ENCODE results near the gene AGBL5. TPM values are rescaled to one million over a fixed set of nuclear protein-coding genes. Genes with fewer than 3 reads are reported as not detected.

The AGBL5 gene
- total and polyA plus RNA-seq, 2 of the 13 experiments (the other 11 are each of a cell fraction or from before 2014, with no cell fraction given): 55.9 to 73.3 TPM

DNA sequence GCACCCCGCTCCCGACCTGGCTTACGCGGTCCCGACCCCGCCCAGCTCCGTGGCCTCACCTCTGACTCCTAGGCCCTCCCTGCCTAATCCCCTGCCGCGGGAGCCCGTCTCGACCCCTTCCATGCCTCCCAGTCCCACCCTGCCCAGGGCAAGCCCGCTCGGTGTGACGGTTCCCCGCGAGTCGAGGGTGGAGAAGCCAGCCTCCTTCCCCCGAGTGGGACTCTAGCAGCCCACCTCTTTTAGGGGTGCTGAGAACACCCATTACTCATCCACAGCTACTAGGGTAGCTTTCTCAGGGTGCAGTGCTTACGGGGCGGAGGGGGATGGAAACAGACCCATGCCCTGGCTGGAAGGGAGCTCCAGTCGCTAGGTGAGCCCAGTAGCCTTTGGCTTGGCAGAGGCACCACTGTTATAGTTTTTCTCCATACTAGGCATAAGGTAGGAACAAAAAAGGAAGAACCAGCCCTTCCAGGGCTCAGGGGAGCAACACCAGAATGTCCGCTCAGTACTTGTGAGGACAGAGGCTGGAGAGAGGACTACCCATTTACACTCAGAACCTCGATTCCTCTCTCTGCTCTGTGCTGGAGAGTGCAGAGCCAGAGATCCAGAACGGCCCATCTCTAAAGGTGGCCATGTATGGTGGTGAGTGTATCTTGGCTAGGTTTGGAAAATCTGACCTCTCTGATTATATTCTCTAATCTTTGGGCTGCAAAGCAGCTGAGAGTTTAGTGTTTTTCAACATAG lies 606 bp downstream of the AGBL5 start:
- no peak overlapping the region for H2AFZ ChIP-seq (ENCODE audit: low read length)
- TF ChIP-seq ZFP36L1 (CRISPR knock-in tag; IDR thresholded peaks at IDR 0.05) (no peak; the same call in 1 of the 2 replicates), REXO4 (CRISPR knock-in tag; IDR thresholded peaks at IDR 0.05; ENCODE audit: borderline replicate concordance) (0 out of 2 replicates have a peak, but pooled peaks have one; percentile 54), E2F1 (CRISPR knock-in tag; IDR thresholded peaks at IDR 0.05) (no peak), ZNF614 (CRISPR knock-in tag; IDR thresholded peaks at IDR 0.05; ENCODE audit: borderline replicate concordance) (no peak; the same call in 1 of the 2 replicates), ZNF354B (CRISPR knock-in tag; IDR thresholded peaks at IDR 0.05) (0 out of 2 replicates have a peak, but pooled peaks have one; percentile 2), ZNF235 (CRISPR knock-in tag; IDR thresholded peaks at IDR 0.05; ENCODE audit: borderline replicate concordance) (0 out of 2 replicates have a peak, but pooled peaks have one; percentile 14), RAD21 (CRISPR knock-in tag; IDR thresholded peaks at IDR 0.05) (0 out of 2 replicates have a peak, but pooled peaks have one; percentile 7), ADNP (CRISPR knock-in tag; IDR thresholded peaks at IDR 0.05) (no peak), KDM5A (IDR thresholded peaks at IDR 0.05; ENCODE audit: borderline replicate concordance, low read length) (peak; percentile 88), MED1 (CRISPR knock-in tag; IDR thresholded peaks at IDR 0.05) (no peak), ZNF816 (CRISPR knock-in tag; IDR thresholded peaks at IDR 0.05; ENCODE audit: borderline replicate concordance) (peak; percentile 3; the same call in 1 of the 2 replicates), ZNF605 (CRISPR knock-in tag; IDR thresholded peaks at IDR 0.05) (peak; percentile 3; the same call in 1 of the 2 replicates), ZNF850 (CRISPR knock-in tag; conservative IDR thresholded peaks at IDR 0.05) (0 out of 2 replicates have a peak, but pooled peaks have one; percentile 69), CHD2 (IDR thresholded peaks at IDR 0.05; ENCODE audit: low read depth, low read length) (peak; percentile 32; the same call in 1 of the 2 replicates), ZBTB7A (CRISPR knock-in tag; IDR thresholded peaks at IDR 0.05) (peak; percentile 60; the same call in 1 of the 2 replicates), ZNF253 (CRISPR knock-in tag; IDR thresholded peaks at IDR 0.05; ENCODE audit: borderline replicate concordance) (0 out of 2 replicates have a peak, but pooled peaks have one; percentile 47), TEAD3 (CRISPR knock-in tag; optimal IDR thresholded peaks at IDR 0.05; ENCODE audit: borderline replicate concordance) (no peak), AGO1 (IDR thresholded peaks at IDR 0.05; ENCODE audit: low read depth, low read length, poor library complexity, severe bottlenecking) (peak; percentile 11), CENPT (CRISPR knock-in tag; IDR thresholded peaks at IDR 0.05; ENCODE audit: low read depth) (0 out of 2 replicates have a peak, but pooled peaks have one; percentile 63), DRAP1 (CRISPR knock-in tag; IDR thresholded peaks at IDR 0.05) (0 out of 2 replicates have a peak, but pooled peaks have one; percentile 13), KDM5B (CRISPR knock-in tag; IDR thresholded peaks at IDR 0.05; ENCODE audit: borderline replicate concordance) (0 out of 2 replicates have a peak, but pooled peaks have one; percentile 5)

More for the DNA sequence above, 606 bp downstream of the AGBL5 start:
- Histone ChIP-seq H3K4me2 (ENCODE audit: low read depth, low read length) (peak overlapping the region; percentile 81), H3K9me3 (ENCODE audit: low read length) (no peaks in the 10 kb centered on the region), H3K9ac (ENCODE audit: insufficient read depth, low read depth, low read length) (peak overlapping the region; percentile 77), H3K4me3 (replicated peaks in 1 of 3; ENCODE audit: insufficient read depth in 1 of 3, low read depth in 2 of 3, low read length in 3 of 3) (peak overlapping the region; percentile 86 to 97 (median 91)), H3K36me3 (replicated peaks in 1 of 2; ENCODE audit: control insufficient read depth in 1 of 2, insufficient read depth in 2 of 2, low read length in 2 of 2) (peaks cover 9 to 42% of the 10 kb centered on the region in 2 experiments), H3K79me2 (ENCODE audit: insufficient read depth, low read length) (peaks cover 8% of the 10 kb centered on the region), H3K27ac (ENCODE audit: extremely low read length, insufficient read depth, low read length) (peak overlapping the region; percentile 4), H3K4me1 (ENCODE audit: insufficient read depth, low read length) (peaks cover 24% of the 10 kb centered on the region), H4K20me1 (ENCODE audit: insufficient read depth, low read length) (peaks cover 3% of the 10 kb centered on the region; the same call in 1 of the 2 replicates), H3K27me3 (ENCODE audit: control insufficient read depth in 1 of 2, insufficient read depth in 2 of 2, low read length in 2 of 2) (no peaks in the 10 kb centered on the region; a peak in 1 of 5 replicates)
- CTCF ChIA-PET (ENCODE audit: low intra/inter-chr PET ratio, low total read pairs): no interaction called here
- ATAC-seq: peak; percentile 11
- DNase-seq (ENCODE audit: low spot score): no peak
- FAIRE-seq: peak; percentile 51
- POLR2A ChIA-PET: interaction anchor here (0.9 to 6.4 kb wide), 17 partner anchors 10 to 318 kb away, joined by 3 to 100 read pairs (median 15); partner anchors contain the start of genes ATRAID, EIF2B4, EMILIN1 and GTF3C2
- in situ Hi-C loops (cut with HindIII; ENCODE audit: extremely low pct_ligation_motif_present, low pct_unique_long_range_greater_than_20kb): no loop called here
- 9% methylated on average over 15 of the region's 24 CpGs for WGBS (ENCODE audit: low lambda C conversion rate)
- intact Hi-C loops (cut with micrococcal nuclease; ENCODE audit: unreplicated experiment): loop anchor here (1.0 to 2.0 kb wide), 2 partner anchors 19 to 27 kb away; partner anchors contain the start of genes EMILIN1 and OST4
- no TSS peak for BruUV-seq (replicated peaks)

Data from HepG2 (cell line).